ENCODE measurements around the gene DNAJB12.
"Not testable (repeated sequence)": the region's sequence is repeated elsewhere in the genome, so short reads cannot be mapped to it uniquely, and the experiment has no call there.

The DNAJB12 gene

GRCh38 chr10:72330069-72330426 is 24.7 kb downstream of the DNAJB12 start:
- DNase-seq: no peak

- no peak for DNase-seq
Measured at GRCh38 chr10:72329290-72330068, 25.2 kb downstream of the DNAJB12 start.

GRCh38 chr10:72328829-72329204 is 25.9 kb downstream of the DNAJB12 start:
- DNase-seq: no peak

GRCh38 chr10:72328045-72328828 is 26.5 kb downstream of the DNAJB12 start:
- peak; percentile 66 for DNase-seq

GRCh38 chr10:72326665-72327603 is 27.8 kb downstream of the DNAJB12 start:
- DNase-seq: not testable (repeated sequence)

GRCh38 chr10:72325243-72326175 is 29.2 kb downstream of the DNAJB12 start:
- DNase-seq: not testable (repeated sequence)

- DNase-seq: no peak
Measured at GRCh38 chr10:72323771-72324191, 30.9 kb downstream of the DNAJB12 start.

GRCh38 chr10:72323108-72323749 is 31.5 kb downstream of the DNAJB12 start:
- DNase-seq: no peak

- no peak for DNase-seq
Measured at GRCh38 chr10:72322280-72323058, 32.2 kb downstream of the DNAJB12 start.

- peak; percentile 36 for DNase-seq
Measured at GRCh38 chr10:72322030-72322279, 32.8 kb downstream of the DNAJB12 start.

GRCh38 chr10:72321248-72322029 is 33.3 kb downstream of the DNAJB12 start:
- DNase-seq: no peak

GRCh38 chr10:72320676-72321247 is 34.0 kb downstream of the DNAJB12 start:
- DNase-seq: peak; percentile 100

GRCh38 chr10:72319416-72320254 is 35.1 kb downstream of the DNAJB12 start:
- peak; percentile 92 for DNase-seq

- DNase-seq: no peak
Measured at GRCh38 chr10:72318418-72319262, 36.1 kb downstream of the DNAJB12 start.

GRCh38 chr10:72316748-72317435 is 37.8 kb downstream of the DNAJB12 start:
- no peak for DNase-seq

GRCh38 chr10:72316386-72316700 is 38.4 kb downstream of the DNAJB12 start:
- DNase-seq: no peak
